Measurements from ENCODE around the gene KRT9. TPM values are rescaled to one million over a fixed set of nuclear protein-coding genes. Genes with fewer than 3 reads are reported as not detected.
A peak's percentile ranks its signal among the peaks of the same experiment; 100 is the strongest.

The KRT9 gene
- total and polyA plus RNA-seq, 9 of the 15 experiments (the other 6 are each of a cell fraction or from before 2014, with no cell fraction given), result 0.03 TPM; not detected in 8

- TF ChIP-seq CTCF (IDR thresholded peaks at IDR 0.05 in 2 of 3, conservative IDR thresholded peaks at IDR 0.05 in 1 of 3; ENCODE audit: insufficient read depth in 2 of 3, low read depth in 1 of 3, low read length in 3 of 3) (peak; percentile 92 to 97 (median 92)), ARNT (IDR thresholded peaks at IDR 0.05) (peak in 1 of 2 experiments; percentile 29; a peak in 1 of 4 replicates), FOXO4 (CRISPR knock-in tag; IDR thresholded peaks at IDR 0.05) (no peak), RCOR1 (IDR thresholded peaks at IDR 0.05; ENCODE audit: borderline replicate concordance in 1 of 2, low read depth in 2 of 2, low read length in 2 of 2) (peak in 1 of 2 experiments; percentile 14; a peak in 1 of 4 replicates), ZNF444 (CRISPR knock-in tag; IDR thresholded peaks at IDR 0.05) (no peak), XRCC5 (IDR thresholded peaks at IDR 0.05; ENCODE audit: low read depth, low read length) (peak; percentile 49; the same call in 1 of the 2 replicates), SOX6 (IDR thresholded peaks at IDR 0.05) (peak; percentile 55; the same call in 1 of the 2 replicates), KLF16 (IDR thresholded peaks at IDR 0.05) (peak; percentile 44; the same call in 1 of the 2 replicates), REST (IDR thresholded peaks at IDR 0.05; ENCODE audit: borderline replicate concordance) (peak; percentile 75), REST (CRISPR knock-in tag; IDR thresholded peaks at IDR 0.05; ENCODE audit: low read depth) (no peak), SRF (CRISPR knock-in tag; IDR thresholded peaks at IDR 0.05) (peak in 1 of 2 experiments; percentile 82; a peak in 1 of 4 replicates), JUND (IDR thresholded peaks at IDR 0.05; ENCODE audit: borderline replicate concordance, low read depth, low read length) (peak; percentile 54; the same call in 1 of the 2 replicates), JUND (tag; IDR thresholded peaks at IDR 0.05; ENCODE audit: borderline replicate concordance, low read depth, low read length) (peak; percentile 25; the same call in 1 of the 3 replicates), ZNF146 (CRISPR knock-in tag; IDR thresholded peaks at IDR 0.05; ENCODE audit: unreplicated experiment) (no peak), NRF1 (conservative IDR thresholded peaks at IDR 0.05 in 1 of 2, IDR thresholded peaks at IDR 0.05 in 1 of 2) (0 out of 4 replicates have a peak, but pooled peaks of 1 of the 2 experiments have one; percentile 22)
Observed at GRCh38 chr17:41579484-41580243, 7.8 kb upstream of the KRT9 start (continued).
